H1 (cell line): ENCODE data around the gene CAMTA1. TPM values are rescaled to one million over a fixed set of nuclear protein-coding genes. Genes with fewer than 3 reads are reported as not detected.

Experiments
- CTCF ChIA-PET: fragments of 300-600 bp; sonication (Branson Sonifier 250); formaldehyde crosslinking; loops from one replicate; lab custom pipeline; 2021; ENCODE audit not compliant: partially characterized antibody; lab: Charles Lee
- POLR2A ChIA-PET: fragments of 300-600 bp; sonication (Branson Sonifier 250); formaldehyde crosslinking; loops from one replicate; lab custom pipeline; 2021; ENCODE audit warnings: inconsistent platforms; ENCODE audit not compliant: partially characterized antibody; lab: Charles Lee
- DNase-seq, 2 experiments: peaks; one replicate each; pipeline versions ENCODE4 v3.0.0 to v3.0.0-alpha.2; 2010 to 2022; ENCODE audit warnings: low spot score in 2 of 2, low read depth in 1 of 2, mixed read lengths in 1 of 2
- FAIRE-seq: peaks from 2 replicates; lab custom pipeline; 2011; peaks lifted over from hg19 to GRCh38; lab: Jason Lieb, UNC
- H2AFZ ChIP-seq: 2 replicates; pipeline ENCODE4 v1.8.1; 2012; ENCODE audit warnings: low read length, inconsistent platforms
- H2AK5ac ChIP-seq: 2 replicates; pipeline ENCODE4 v1.6.1; 2013; ENCODE audit warnings: low read depth, low read length
- H2BK120ac ChIP-seq: replicated peaks from 2 replicates; pipeline ENCODE3; 2013; ENCODE audit warnings: low read depth, low read length, inconsistent platforms
- H2BK12ac ChIP-seq: 2 replicates; pipeline ENCODE4 v1.6.1; 2013; ENCODE audit warnings: low read depth, low read length
- H2BK15ac ChIP-seq: 2 replicates; pipeline ENCODE4 v1.6.1; 2013; ENCODE audit warnings: low read length
- H2BK20ac ChIP-seq: 2 replicates; pipeline ENCODE4 v1.6.1; 2013; ENCODE audit warnings: low read length
- H2BK5ac ChIP-seq: 2 replicates; pipeline ENCODE4 v1.6.1; 2013; ENCODE audit warnings: low read depth, low read length
- H3K14ac ChIP-seq: 2 replicates; pipeline ENCODE4 v1.6.1; 2013; ENCODE audit warnings: inconsistent platforms; ENCODE audit not compliant: insufficient read length
- H3K18ac ChIP-seq: 2 replicates; pipeline ENCODE4 v1.6.1; 2013; ENCODE audit warnings: low read length; ENCODE audit errors: extremely low read depth
- H3K23ac ChIP-seq: 2 replicates; pipeline ENCODE4 v1.6.1; 2013; ENCODE audit warnings: inconsistent platforms; ENCODE audit not compliant: insufficient read length
- H3K23me2 ChIP-seq: 2 replicates; pipeline ENCODE4 v1.6.1; 2013; ENCODE audit warnings: low read depth, low read length
- H3K27ac ChIP-seq: 2 replicates; pipeline ENCODE4 v1.6.1; 2011; ENCODE audit warnings: low read depth, low read length, inconsistent platforms
- H3K27me3 ChIP-seq, 4 experiments: replicated peaks in 1 of 4; 1 replicate in 1 of 4; 2 replicates in 3 of 4; pipeline versions ENCODE4 v1.6.1 to v1.8.1; 2011 to 2013; ENCODE audit warnings: low read length in 3 of 4, mild to moderate bottlenecking in 3 of 4, inconsistent platforms in 2 of 4, mixed read lengths in 2 of 4, moderate library complexity in 1 of 4; ENCODE audit not compliant: control insufficient read depth in 3 of 4, insufficient read depth in 3 of 4; ENCODE audit errors: extremely low read depth in 1 of 4
- H3K36me3 ChIP-seq, 4 experiments: 2 replicates each; pipeline versions ENCODE4 v1.6.1 to v1.8.1; 2011 to 2013; ENCODE audit warnings: mild to moderate bottlenecking in 4 of 4, low read length in 3 of 4, moderate library complexity in 2 of 4, control low read depth in 1 of 4, inconsistent platforms in 1 of 4; ENCODE audit not compliant: insufficient read depth in 4 of 4, control insufficient read depth in 2 of 4
- H3K4ac ChIP-seq: replicated peaks from 2 replicates; pipeline ENCODE3; 2013; ENCODE audit warnings: low read length, low read depth, mixed read lengths, inconsistent platforms; ENCODE audit not compliant: insufficient read length
- H3K4me1 ChIP-seq, 4 experiments: replicated peaks in 1 of 4; 1 replicate in 1 of 4; 2 replicates in 3 of 4; pipeline versions ENCODE4 v1.6.1 to v1.8.1; 2011 to 2013; ENCODE audit warnings: low read length in 3 of 4, inconsistent platforms in 2 of 4, mixed read lengths in 1 of 4; ENCODE audit not compliant: insufficient read depth in 4 of 4, control insufficient read depth in 3 of 4
- H3K4me2 ChIP-seq, 2 experiments: 2 replicates each; pipeline versions ENCODE4 v1.6.1 to v1.8.1; 2011 to 2013; ENCODE audit warnings: low read depth in 2 of 2, low read length in 2 of 2, control low read depth in 1 of 2, inconsistent platforms in 1 of 2, mild to moderate bottlenecking in 1 of 2; ENCODE audit not compliant: insufficient read depth in 1 of 2
- H3K4me3 ChIP-seq, 4 experiments: fragments of 200-600, 300-600 bp in 1 of 4; sonication (generic), shearing (Covaris generic), sonication (Bioruptor Twin) in 1 of 4; 2 replicates each; pipeline versions ENCODE4 v1.5.1 to v1.8.1; 2011 to 2016; ENCODE audit warnings: low read length in 4 of 4, low read depth in 3 of 4, control low read depth in 2 of 4, inconsistent platforms in 2 of 4, mild to moderate bottlenecking in 2 of 4, mixed read lengths in 1 of 4, moderate library complexity in 1 of 4; ENCODE audit not compliant: insufficient read depth in 2 of 4; ENCODE audit errors: extremely low read depth in 1 of 4
- H3K56ac ChIP-seq: replicated peaks from 2 replicates; pipeline ENCODE3; 2013; ENCODE audit warnings: low read depth, mild to moderate bottlenecking, mixed read lengths, low read length, inconsistent platforms; ENCODE audit not compliant: insufficient read length
- H3K79me1 ChIP-seq: 2 replicates; pipeline ENCODE4 v1.6.1; 2013; ENCODE audit warnings: low read depth, low read length, control low read depth
- H3K79me2 ChIP-seq, 2 experiments: 2 replicates each; pipeline versions ENCODE4 v1.6.1 to v1.8.1; 2012 to 2013; ENCODE audit warnings: low read length in 2 of 2, mild to moderate bottlenecking in 2 of 2, inconsistent platforms in 1 of 2; ENCODE audit not compliant: insufficient read depth in 2 of 2, control insufficient read depth in 1 of 2
- H3K9ac ChIP-seq, 4 experiments: replicated peaks in 1 of 4; 1 replicate in 1 of 4; 2 replicates in 3 of 4; pipeline versions ENCODE4 v1.6.1 to v1.8.1; 2011 to 2013; ENCODE audit warnings: low read depth in 3 of 4, low read length in 3 of 4, control low read depth in 2 of 4, mild to moderate bottlenecking in 2 of 4, moderate library complexity in 2 of 4, inconsistent platforms in 1 of 4; ENCODE audit errors: extremely low read depth in 1 of 4
- H3K9me3 ChIP-seq, 2 experiments: 2 replicates each; pipeline versions ENCODE4 v1.6.1 to v1.8.1; 2012 to 2013; ENCODE audit warnings: mild to moderate bottlenecking in 2 of 2, moderate library complexity in 2 of 2, control low read depth in 1 of 2, inconsistent platforms in 1 of 2, low read depth in 1 of 2, low read length in 1 of 2, mixed read lengths in 1 of 2; ENCODE audit not compliant: insufficient read depth in 2 of 2
- H4K20me1 ChIP-seq, 2 experiments: replicated peaks in 1 of 2; 2 replicates each; pipeline versions ENCODE3 to v1.8.1; 2011 to 2013; ENCODE audit warnings: inconsistent platforms in 2 of 2, low read length in 2 of 2, mild to moderate bottlenecking in 1 of 2; ENCODE audit not compliant: insufficient read depth in 2 of 2, control insufficient read depth in 1 of 2
- H4K5ac ChIP-seq: 2 replicates; pipeline ENCODE4 v1.6.1; 2013; ENCODE audit warnings: low read length, low read depth, mixed read lengths, inconsistent platforms; ENCODE audit not compliant: insufficient read length
- H4K8ac ChIP-seq: 2 replicates; pipeline ENCODE4 v1.8.0; 2013; ENCODE audit warnings: mild to moderate bottlenecking, moderate library complexity, low read length, inconsistent platforms; ENCODE audit not compliant: insufficient read depth; ENCODE audit errors: extremely low read depth
- H4K91ac ChIP-seq: replicated peaks from 2 replicates; pipeline ENCODE3; 2013; ENCODE audit warnings: low read length, mixed read lengths, inconsistent platforms; ENCODE audit not compliant: insufficient read length
- PHF8 ChIP-seq: fragments of 200-600 bp; sonication (generic); conservative IDR thresholded peaks from 2 replicates; pipeline ENCODE4 v1.7.1; 2012; ENCODE audit warnings: low read depth, mild to moderate bottlenecking, inconsistent platforms, low read length, moderate library complexity
- RFX5 ChIP-seq: IDR thresholded peaks from 2 replicates; pipeline ENCODE4 v1.6.1; 2011; ENCODE audit warnings: low read depth, low read length, improper control_type of control experiment, borderline replicate concordance
- RXRA ChIP-seq: IDR thresholded peaks from 2 replicates; pipeline ENCODE4 v1.6.1; 2011; ENCODE audit warnings: low read depth, mild to moderate bottlenecking, low read length, moderate library complexity; ENCODE audit not compliant: insufficient read depth
- SIX5 ChIP-seq: IDR thresholded peaks from 2 replicates; pipeline ENCODE4 v1.6.1; 2011; ENCODE audit warnings: mild to moderate bottlenecking, low read depth, low read length
- SP1 ChIP-seq: IDR thresholded peaks from 2 replicates; pipeline ENCODE4 v1.6.1; 2011; ENCODE audit warnings: low read depth, low read length
- SP2 ChIP-seq: IDR thresholded peaks from 2 replicates; pipeline ENCODE4 v1.6.1; 2012; ENCODE audit warnings: mild to moderate bottlenecking, low read length, inconsistent platforms
- SP4 ChIP-seq: IDR thresholded peaks from 2 replicates; pipeline ENCODE4 v1.6.1; 2012; ENCODE audit warnings: low read length, inconsistent platforms
- SUZ12 ChIP-seq: fragments of 200-600 bp; sonication (generic); IDR thresholded peaks from 2 replicates; pipeline ENCODE4 v1.6.1; 2012; ENCODE audit warnings: mild to moderate bottlenecking, inconsistent platforms, low read length, moderate library complexity, mixed read lengths
- TAF1 ChIP-seq: IDR thresholded peaks from 2 replicates; pipeline ENCODE4 v1.6.1; 2011; ENCODE audit warnings: mild to moderate bottlenecking, low read depth, low read length
- TCF12 ChIP-seq: IDR thresholded peaks from 2 replicates; pipeline ENCODE4 v1.6.1; 2011; ENCODE audit warnings: low read depth, mild to moderate bottlenecking, low read length
- YY1 ChIP-seq: IDR thresholded peaks from 2 replicates; pipeline ENCODE4 v1.6.1; 2011; ENCODE audit warnings: low read depth, mild to moderate bottlenecking, low read length
- WGBS, 2 experiments: shearing (Covaris generic) in 1 of 2; methylation state at CpG; one replicate each; pipeline versions ENCODE4 v1.1.6 to v1.1.7; 2013 to 2015; ENCODE audit warnings: low lambda C conversion rate in 2 of 2, mixed read lengths in 2 of 2, inconsistent platforms in 1 of 2, low coverage in 1 of 2, missing lambda C conversion rate in 1 of 2; ENCODE audit not compliant: insufficient replicate concordance in 2 of 2, insufficient coverage in 1 of 2, insufficient read length in 1 of 2; ENCODE audit errors: extremely low coverage in 1 of 2, missing lambda C conversion rate in 1 of 2; 5-methylcytosine and 5-hydroxymethylcytosine counted together
- polyA plus RNA-seq, 7 experiments: library from polyadenylated mRNA; depleted of rRNA in 3 of 7; stranded (reverse) in 5 of 7; unstranded in 2 of 7; fragments of >200 nt in 5 of 7; fragments of 200-250 nt in 2 of 7; gene quantifications; 1 replicate in 5 of 7; 2 replicates in 1 of 7; 4 replicates in 1 of 7; pipeline versions ENCODE4 v1.2.1 to v1.2.3, GENCODE V29; 2011 to 2013; ENCODE audit warnings: missing spikeins in 2 of 7, mixed read lengths in 2 of 7
- total RNA-seq: library from RNA; stranded (reverse); fragmentation: NEBNext Ultra II Directional; extraction: Animal tissue kit (Norgen Biotek cat#: 25700); gene quantifications from 2 replicates; pipeline ENCODE4 v1.2.1, GENCODE V29; 2021
- TF ChIP-seq, protein P1 (sequence below): IDR thresholded peaks from 2 replicates; pipeline ENCODE4 v1.6.1; 2011; ENCODE audit warnings: low read length, improper control_type of control experiment

CAMTA1 gene
- total and polyA plus RNA-seq, 2 of the 8 experiments (the other 6 are each of a cell fraction or from before 2014, with no cell fraction given) = 65.0 to 119 TPM

DNA sequence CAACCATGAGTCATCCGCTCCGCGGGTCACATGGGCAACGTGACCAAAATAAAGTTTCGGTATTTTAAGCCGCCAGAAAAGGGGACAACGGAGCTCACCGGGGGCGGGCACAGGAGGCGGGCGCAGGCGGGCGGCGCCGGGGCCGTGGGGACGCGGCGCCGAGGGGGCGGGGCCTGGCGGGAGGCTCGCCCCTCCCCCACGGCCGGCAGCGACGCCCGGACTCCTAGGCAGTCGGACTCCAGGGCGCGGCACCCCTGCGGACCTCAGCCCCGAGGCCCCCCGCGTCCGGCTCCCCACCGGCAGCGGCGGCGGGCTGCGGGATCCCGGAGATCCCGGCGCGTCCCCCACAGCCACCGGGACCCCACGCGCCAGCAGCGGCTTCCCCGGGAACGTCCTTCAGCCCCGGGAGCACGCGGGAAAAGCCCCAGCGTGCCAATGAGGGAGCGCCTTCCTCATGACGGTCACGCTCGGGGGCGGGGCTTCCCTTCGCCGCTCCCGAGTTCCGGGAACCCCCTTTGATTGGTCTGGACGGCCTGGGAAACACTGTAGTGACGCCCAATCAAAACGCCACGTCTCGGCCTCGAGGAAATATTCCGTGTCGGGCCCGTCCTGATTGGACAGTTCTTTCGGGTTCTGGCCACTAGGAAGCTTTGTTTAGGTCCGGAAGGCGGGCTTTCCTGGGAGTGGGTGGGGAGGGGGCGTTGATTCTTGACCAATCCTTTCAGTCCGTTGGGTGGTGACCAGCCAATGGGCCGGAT lies 515 bp upstream of the CAMTA1 start:
- Histone ChIP-seq H3K4me1 (peaks cover 3 to 20% (median 10%) of the 10 kb centered on the region in 4 experiments; a peak in 6 of 7 replicates), H2AK5ac (no peak overlapping the region), H2BK20ac (no peak overlapping the region), H4K8ac (peak overlapping the region; percentile 95; the same call in 1 of the 2 replicates), H4K20me1 (peaks cover 24 to 26% of the 10 kb centered on the region in 2 experiments), H2AFZ (no peak overlapping the region), H3K9ac (peak overlapping the region; percentile 70 to 87 (median 74)), H3K79me1 (peaks cover 23% of the 10 kb centered on the region), H2BK5ac (no peak overlapping the region), H2BK12ac (no peak overlapping the region), H3K18ac (no peak overlapping the region), H3K56ac (no peak overlapping the region), H2BK120ac (no peak overlapping the region), H3K4ac (no peak overlapping the region), H3K27ac (peak overlapping the region; percentile 95), H3K23ac (no peak overlapping the region), H4K91ac (no peak overlapping the region), H4K5ac (peak overlapping the region; percentile 4), H3K27me3 (no peaks in the 10 kb centered on the region), H3K36me3 (peaks cover 0 to 3% (median 0%) of the 10 kb centered on the region in 4 experiments; a peak in 1 of 8 replicates), H3K9me3 (no peaks in the 10 kb centered on the region), H2BK15ac (no peak overlapping the region), H3K14ac (no peak overlapping the region), H3K79me2 (peaks cover 32 to 50% of the 10 kb centered on the region in 2 experiments), H3K23me2 (peaks cover 8% of the 10 kb centered on the region), H3K4me2 (peak overlapping the region; percentile 64 to 81), H3K4me3 (peak overlapping the region; percentile 68 to 94 (median 82))
- WGBS, 2 experiments = 2% methylated on average over 44 of the region's 79 CpGs; no CpG with 5 or more reads in 1 of the 2 experiments
- CTCF ChIA-PET = interaction anchor here (0.9 kb wide), 1 partner anchor 65 kb away, joined by 4 read pairs; no protein-coding TSS in a partner anchor
- DNase-seq = peak; percentile 98 to 100
- FAIRE-seq = peak; percentile 85
- POLR2A ChIA-PET = interaction anchor here (0.6 to 3.0 kb wide), 23 partner anchors 8 to 178 kb away, joined by 3 to 18 read pairs (median 3); partner anchors contain the start of gene DNAJC11
- TF ChIP-seq YY1 (no peak), SP4 (peak; percentile 90), SIX5 (no peak), RXRA (no peak), PHF8 (peak; percentile 98), SP2 (peak; percentile 89), RFX5 (no peak), TCF12 (no peak), TAF1 (peak; percentile 79), SP1 (peak; percentile 99), SUZ12 (no peak)
- TF ChIP-seq, protein P1, sequence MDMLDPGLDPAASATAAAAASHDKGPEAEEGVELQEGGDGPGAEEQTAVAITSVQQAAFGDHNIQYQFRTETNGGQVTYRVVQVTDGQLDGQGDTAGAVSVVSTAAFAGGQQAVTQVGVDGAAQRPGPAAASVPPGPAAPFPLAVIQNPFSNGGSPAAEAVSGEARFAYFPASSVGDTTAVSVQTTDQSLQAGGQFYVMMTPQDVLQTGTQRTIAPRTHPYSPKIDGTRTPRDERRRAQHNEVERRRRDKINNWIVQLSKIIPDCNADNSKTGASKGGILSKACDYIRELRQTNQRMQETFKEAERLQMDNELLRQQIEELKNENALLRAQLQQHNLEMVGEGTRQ = peak; percentile 76
